GM21619 (cell line): ENCODE results near the gene DOCK9.

Experiments used
- ATAC-seq: cut with Tn5 transposase; IDR thresholded peaks from one replicate; pipeline ENCODE4 v1.9.1; 2021; ENCODE audit not compliant: unreplicated experiment

Gene DOCK9

DNA sequence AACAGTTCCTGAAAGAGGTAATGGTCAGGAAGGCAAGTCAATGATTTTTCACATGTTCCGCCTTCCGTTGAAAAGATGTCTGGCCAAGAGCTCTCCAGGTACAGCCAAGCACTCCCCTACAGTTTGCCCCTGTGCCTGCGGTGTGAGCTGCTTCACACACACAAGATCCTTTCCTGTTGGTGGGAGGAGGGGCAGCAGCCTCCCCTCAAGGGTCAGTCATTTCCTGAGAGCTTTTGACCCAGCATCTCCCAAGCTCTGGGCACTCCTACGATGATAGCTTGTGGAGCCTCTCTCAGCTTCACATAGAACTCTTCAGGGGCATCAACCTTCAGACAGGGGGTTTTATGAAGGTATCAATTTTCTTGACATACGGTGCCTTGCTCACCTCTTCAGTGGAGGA lies 86.9 kb downstream of the DOCK9 start:
- ATAC-seq: no peak

- no peak for ATAC-seq
Measured at GRCh38 chr13:98890186-98890585, 87.7 kb downstream of the DOCK9 start.

DNA sequence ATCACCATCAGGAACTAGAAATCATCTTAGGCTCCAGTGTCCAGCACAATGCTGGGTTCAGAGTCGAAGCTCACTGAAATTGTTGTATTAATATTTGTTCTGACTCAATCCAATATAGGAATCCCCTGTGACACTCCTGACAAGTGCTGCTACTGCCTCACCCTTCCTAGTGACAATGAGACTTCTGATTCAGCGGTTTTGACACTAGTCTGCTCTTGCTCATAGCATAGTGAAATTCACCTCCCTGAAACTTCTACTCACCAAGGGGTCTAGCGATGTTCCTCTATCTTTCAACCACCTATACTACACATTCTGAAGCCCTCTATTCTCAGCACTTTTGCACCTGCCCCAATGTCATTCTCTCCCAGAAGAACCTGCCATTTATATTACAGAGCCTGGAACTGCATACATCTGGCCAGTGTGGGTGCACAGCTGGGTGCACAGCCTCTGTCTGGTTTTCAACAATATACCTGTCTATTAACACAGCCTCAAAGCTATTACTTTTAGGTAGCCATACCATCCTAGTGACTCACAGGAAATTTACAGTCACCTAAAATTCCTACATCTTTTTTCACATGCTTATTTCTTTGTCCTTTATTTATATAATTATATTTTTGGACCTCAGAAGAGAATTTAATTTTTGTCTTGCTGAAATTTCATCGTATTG lies 88.3 kb downstream of the DOCK9 start:
- no peak for ATAC-seq

DNA sequence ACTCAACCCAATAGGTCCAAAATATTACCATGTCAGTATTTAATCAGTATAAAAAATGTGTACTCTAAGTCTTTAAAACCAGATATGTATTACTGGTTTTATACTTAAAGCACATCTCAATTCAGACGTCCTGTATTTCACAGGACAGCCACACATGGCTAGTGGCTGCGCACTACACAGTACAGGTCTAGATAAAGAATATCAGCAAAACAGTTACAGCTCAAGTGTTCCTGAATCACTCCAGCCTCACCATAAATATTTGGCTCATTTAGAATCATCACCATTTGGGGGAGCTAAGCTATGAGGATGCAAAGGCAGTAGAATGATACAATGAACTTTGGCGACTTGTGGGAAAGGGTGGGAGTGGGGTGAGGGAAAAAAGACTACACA lies 89.0 kb downstream of the DOCK9 start:
- ATAC-seq: no peak

GRCh38 chr13:98888222-98888889 lies 89.5 kb downstream of the DOCK9 start:
- no peak for ATAC-seq

DNA sequence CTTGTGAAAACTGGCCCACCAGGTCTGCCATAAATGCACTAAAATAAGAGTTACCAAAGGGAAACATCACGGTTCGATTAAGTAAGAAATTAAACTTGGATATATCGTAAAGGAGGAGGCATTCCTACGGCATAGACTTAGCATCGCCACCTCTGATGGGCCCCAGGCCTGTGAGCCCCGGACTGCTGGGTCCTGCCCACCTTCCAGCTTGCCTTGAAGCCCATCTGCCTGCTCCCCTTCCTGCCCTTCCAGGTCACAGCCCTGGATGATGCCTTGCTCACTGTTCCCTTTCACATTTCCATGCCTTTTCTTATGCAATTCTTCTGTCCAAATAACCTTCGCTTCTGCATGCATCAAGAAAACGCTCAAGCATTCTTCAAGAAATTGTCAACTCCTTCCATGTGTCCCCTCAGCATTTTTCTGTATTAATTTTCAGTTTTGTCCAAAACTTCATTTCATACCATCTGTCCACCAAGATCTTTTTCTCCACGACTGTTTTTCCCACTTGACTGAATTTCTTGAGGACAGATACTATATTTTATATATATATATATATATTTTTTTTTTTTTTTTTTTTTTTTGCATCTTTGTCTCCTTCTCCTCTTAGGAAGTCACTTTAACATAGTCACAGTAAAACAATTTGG lies 91.2 kb downstream of the DOCK9 start:
- no peak for ATAC-seq

- no peak for ATAC-seq
Measured at GRCh38 chr13:98885600-98885999, 92.3 kb downstream of the DOCK9 start.

- ATAC-seq: no peak
Measured at GRCh38 chr13:98883998-98884397, 93.9 kb downstream of the DOCK9 start.

- no peak for ATAC-seq
Measured at GRCh38 chr13:98881390-98881789, 96.5 kb downstream of the DOCK9 start.

GRCh38 chr13:98880677-98881076 lies 97.2 kb downstream of the DOCK9 start:
- no peak for ATAC-seq

DNA sequence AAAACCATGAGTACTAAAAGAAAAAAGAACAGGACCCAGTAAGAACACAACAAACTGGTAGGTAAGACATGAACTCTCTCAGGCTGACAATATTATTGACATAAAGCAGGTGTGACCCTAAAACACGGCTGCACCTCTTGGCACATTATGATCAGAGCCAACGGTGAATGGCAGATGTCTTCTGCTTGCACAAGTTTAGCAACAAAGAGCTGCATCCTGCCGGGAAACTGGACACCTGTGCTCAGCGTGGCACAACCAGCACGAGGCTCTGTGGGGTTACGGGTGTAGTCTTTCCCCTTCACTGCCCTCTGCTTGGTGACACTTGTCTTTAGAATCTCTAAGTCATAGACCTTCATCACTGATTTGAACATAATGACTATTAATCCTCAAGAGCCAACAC lies 97.9 kb downstream of the DOCK9 start:
- ATAC-seq: no peak

- ATAC-seq: no peak
Measured at GRCh38 chr13:98879127-98879520, 98.7 kb downstream of the DOCK9 start.

DNA sequence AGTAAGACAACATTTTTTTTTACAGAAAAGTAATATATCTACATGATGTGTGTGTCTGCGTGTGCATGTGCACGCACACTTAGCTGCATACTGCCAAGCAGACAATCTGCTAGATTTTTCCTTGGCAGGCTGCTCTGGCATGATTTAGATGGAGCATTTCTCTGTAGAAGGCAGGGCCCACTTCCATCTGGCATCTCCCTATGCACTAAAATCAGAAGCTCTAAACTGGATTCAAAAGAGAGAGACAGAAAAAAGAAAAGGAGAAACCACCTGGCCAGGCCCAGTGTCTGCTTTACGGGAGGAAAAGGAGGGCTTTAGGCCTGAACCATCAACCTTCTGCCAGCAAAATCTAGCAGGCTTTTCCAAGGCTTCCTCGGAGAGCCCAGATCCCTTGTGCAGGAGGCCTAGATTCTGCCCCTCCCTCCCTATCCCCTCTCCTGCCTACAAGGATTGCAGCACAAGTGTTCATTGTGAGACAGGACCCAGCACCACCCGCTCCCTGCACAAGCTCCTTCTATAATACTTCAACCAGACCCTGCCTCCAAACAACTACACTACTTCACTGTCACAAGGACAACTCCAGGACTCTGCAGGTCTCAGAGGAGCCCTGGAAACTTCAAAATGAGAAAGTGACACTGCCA lies 99.3 kb downstream of the DOCK9 start:
- ATAC-seq: no peak

DNA sequence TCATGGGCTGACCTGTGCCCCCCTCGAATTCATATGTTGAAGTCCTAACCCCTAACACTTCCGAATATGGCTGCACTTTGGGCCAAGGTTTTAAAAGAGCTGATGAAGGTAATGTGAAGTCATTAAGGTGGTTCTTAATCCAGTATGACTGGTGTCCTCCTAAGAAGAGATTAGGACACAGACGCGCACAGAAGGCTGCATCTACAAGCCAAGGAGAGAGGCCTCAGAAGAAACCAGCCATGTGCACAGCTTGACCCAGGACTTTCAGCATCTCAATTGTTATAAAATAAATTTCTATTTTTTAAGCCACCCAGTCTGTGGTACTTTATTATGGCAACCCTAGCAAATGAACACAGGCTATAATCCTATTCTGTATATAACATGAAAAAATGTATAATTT lies 99.9 kb downstream of the DOCK9 start:
- no peak for ATAC-seq

DNA sequence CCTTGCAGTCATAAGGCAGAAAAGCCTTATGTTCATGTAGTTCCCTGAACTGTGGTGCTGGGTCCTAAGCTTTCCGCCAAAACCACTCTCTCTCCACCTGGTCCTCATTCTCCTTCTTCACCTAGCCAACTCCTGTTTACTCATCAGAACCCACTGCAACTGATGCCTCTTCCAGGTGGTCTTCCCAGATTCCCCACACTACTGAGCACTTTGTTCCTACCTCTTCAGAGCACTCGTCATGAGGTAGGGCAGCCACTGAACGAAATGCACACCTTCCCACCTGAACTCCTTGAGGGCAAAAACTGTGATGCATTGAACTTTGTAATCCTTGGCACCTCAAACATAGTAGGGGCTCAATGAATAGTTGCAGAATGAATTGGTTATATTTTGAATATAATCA lies 100.4 kb downstream of the DOCK9 start:
- ATAC-seq: no peak

DNA sequence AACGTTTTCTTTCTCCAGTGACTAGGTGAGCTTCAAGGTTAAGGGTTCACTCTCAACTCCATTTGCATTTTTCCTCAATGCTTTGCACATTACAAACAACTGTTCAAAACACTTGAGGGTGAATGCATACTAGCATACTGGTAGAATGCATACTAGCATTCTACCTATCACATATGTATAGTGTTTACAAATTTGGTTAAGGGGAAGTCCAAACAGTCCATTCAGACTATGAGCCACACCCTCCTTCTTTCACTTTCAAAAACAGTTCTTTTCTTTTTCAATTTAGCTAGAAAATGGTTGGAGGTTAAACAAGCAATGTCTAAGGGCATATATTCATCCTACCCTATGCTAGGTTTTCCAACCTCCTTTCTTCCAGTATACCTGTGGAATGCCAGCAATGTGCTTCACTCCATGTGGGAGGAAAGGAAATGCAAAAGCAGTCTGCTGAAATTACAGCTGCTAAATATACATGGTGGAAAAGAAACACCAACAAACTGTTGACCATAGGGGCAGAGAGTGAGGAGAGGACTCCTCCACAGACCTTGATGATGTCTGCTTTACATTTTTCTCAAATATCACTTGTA lies 102.6 kb downstream of the DOCK9 start:
- ATAC-seq: peak; percentile 95

DNA sequence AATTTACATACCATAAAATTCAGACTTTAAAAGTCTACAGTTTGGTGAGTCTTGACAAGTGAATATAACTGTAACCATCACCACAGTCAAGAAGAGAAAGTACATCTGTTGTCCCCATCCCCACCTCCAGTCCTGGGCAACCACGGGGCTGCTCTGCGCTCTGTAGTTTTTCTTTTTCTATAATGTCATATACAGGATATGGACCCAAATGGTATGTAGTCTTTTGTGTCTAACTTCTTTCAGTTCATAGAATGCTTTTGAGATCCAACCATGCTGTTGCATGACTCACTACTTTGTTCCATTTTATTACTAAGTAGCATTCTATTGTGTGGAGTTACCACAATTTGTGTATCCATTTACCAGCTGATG lies 103.9 kb downstream of the DOCK9 start:
- no peak for ATAC-seq

- ATAC-seq: no peak
Measured at GRCh38 chr13:98873377-98874028, 104.4 kb downstream of the DOCK9 start.

DNA sequence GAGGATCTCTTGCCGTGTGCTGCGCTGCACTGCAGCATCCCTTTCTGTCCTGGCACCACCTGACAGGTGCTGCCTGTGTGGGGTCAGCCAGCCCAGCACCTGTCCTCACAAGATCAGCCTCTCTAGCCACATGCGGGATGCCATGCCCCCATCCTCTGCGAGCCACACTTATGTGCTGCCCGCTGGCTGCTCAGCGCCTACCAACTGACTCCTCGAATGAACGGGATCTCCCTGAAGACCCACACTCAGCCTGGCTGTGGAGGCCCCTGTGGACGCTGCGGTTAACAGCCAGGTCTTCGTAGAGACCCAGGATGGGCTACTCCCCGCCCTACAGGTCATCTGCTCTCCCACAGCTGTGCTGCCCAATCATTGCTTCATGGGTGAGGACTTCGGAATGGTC lies 106.1 kb downstream of the DOCK9 start:
- no peak for ATAC-seq

- ATAC-seq: no peak
Measured at GRCh38 chr13:98869408-98870090, 108.3 kb downstream of the DOCK9 start.

DNA sequence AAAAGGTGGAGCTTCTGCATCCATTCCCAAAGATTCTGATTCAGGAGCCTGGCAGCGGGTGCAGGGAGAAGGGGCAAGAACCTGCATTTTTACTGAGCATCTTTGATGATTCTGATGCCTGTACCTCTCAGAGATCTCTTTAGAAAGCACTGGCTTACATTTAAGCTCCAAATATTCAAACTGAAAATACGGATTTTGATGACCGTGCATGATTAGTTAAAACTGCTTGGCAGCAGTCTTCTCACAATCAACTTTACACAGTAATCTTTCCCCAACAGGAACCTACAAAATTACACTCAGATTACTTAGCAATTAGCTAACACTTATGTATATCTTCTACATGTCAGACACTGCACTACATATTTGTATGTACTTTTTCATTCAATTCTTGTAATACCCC lies 108.9 kb downstream of the DOCK9 start:
- ATAC-seq: no peak
